ENCODE measurements around the gene EEPD1. TPM values are rescaled to one million over a fixed set of nuclear protein-coding genes. Genes with fewer than 3 reads are reported as not detected.
"Not testable (repeated sequence)": the region's sequence is repeated elsewhere in the genome, so short reads cannot be mapped to it uniquely, and the experiment has no call there.

The EEPD1 gene
- total RNA-seq, 1 donor from 2014 or later, result 6.5 TPM

- no peak overlapping the region for H3K27ac Mint-ChIP-seq
Measured at GRCh38 chr7:36119005-36119706, 33.9 kb upstream of the EEPD1 start.

GRCh38 chr7:36119983-36120646 is 32.9 kb upstream of the EEPD1 start:
- not testable (repeated sequence) for H3K9me3 Mint-ChIP-seq; H3K4me3 Mint-ChIP-seq; H3K79me2 ChIP-seq (ENCODE audit: low read depth); H3K4me3 ChIP-seq; H3K9ac ChIP-seq; H3K9me3 ChIP-seq (ENCODE audit: low read depth); H3K4me1 Mint-ChIP-seq; H4K20me1 ChIP-seq (ENCODE audit: low read depth); H3K27me3 Mint-ChIP-seq (ENCODE audit: insufficient read depth, low read depth); H3F3A ChIP-seq (ENCODE audit: low read depth); H3K27ac ChIP-seq; H3K27ac Mint-ChIP-seq; H3K27me3 ChIP-seq; H3K36me3 Mint-ChIP-seq; H3K36me3 ChIP-seq; H3K4me1 ChIP-seq
- peak; percentile 26 for TF ChIP-seq CTCF (IDR thresholded peaks at IDR 0.05)
- H2AFZ ChIP-seq (replicated peaks), result peak overlapping the region; percentile 31
- peak; percentile 60 for DNase-seq (ENCODE audit: low spot score)
- peak overlapping the region; percentile 11 for H3K4me2 ChIP-seq

More at GRCh38 chr7:36119005-36119706, 33.9 kb upstream of the EEPD1 start:
- no peaks in the 10 kb centered on the region for H3K36me3 ChIP-seq
- no peaks in the 10 kb centered on the region for H3K79me2 ChIP-seq (ENCODE audit: low read depth)
- H3K4me1 ChIP-seq, result peaks cover 7% of the 10 kb centered on the region
- Mint-ChIP-seq H3K36me3 (no peaks in the 10 kb centered on the region), H3K27me3 (ENCODE audit: insufficient read depth, low read depth) (peaks cover 2% of the 10 kb centered on the region), H3K4me3 (no peak overlapping the region), H3K9me3 (peaks cover 1% of the 10 kb centered on the region), H3K4me1 (no peaks in the 10 kb centered on the region)
- no peak overlapping the region for H3K9ac ChIP-seq
- no peaks in the 10 kb centered on the region for H4K20me1 ChIP-seq (ENCODE audit: low read depth)
- no peak overlapping the region for H3K27ac ChIP-seq
- no peak overlapping the region for H3K4me2 ChIP-seq
- no peaks in the 10 kb centered on the region for H3K27me3 ChIP-seq
- H3K9me3 ChIP-seq (ENCODE audit: low read depth), result no peaks in the 10 kb centered on the region
- no peak overlapping the region for H2AFZ ChIP-seq (replicated peaks)
- no peak for DNase-seq (ENCODE audit: low spot score)
- TF ChIP-seq CTCF (IDR thresholded peaks at IDR 0.05), result no peak
- no peak for TF ChIP-seq EZH2phosphoT487 (IDR thresholded peaks at IDR 0.05)
- TF ChIP-seq EZH2 (IDR thresholded peaks at IDR 0.05), result no peak
- H3K4me3 ChIP-seq, result no peak overlapping the region
- no peaks in the 10 kb centered on the region for H3F3A ChIP-seq (ENCODE audit: low read depth)

GRCh38 chr7:36125630-36126029 is 27.4 kb upstream of the EEPD1 start:
- not testable (repeated sequence) for H4K20me1 ChIP-seq (ENCODE audit: low read depth); H3K9me3 ChIP-seq (ENCODE audit: low read depth); H3K27ac ChIP-seq; H3K27ac Mint-ChIP-seq; H3K79me2 ChIP-seq (ENCODE audit: low read depth); H3K9ac ChIP-seq; H3K4me3 Mint-ChIP-seq; H3K27me3 Mint-ChIP-seq (ENCODE audit: insufficient read depth, low read depth); H3K36me3 Mint-ChIP-seq; H2AFZ ChIP-seq (replicated peaks); H3K4me2 ChIP-seq; H3K36me3 ChIP-seq; H3K4me3 ChIP-seq; H3F3A ChIP-seq (ENCODE audit: low read depth); H3K4me1 ChIP-seq; H3K4me1 Mint-ChIP-seq; H3K27me3 ChIP-seq; DNase-seq (ENCODE audit: low spot score); H3K9me3 Mint-ChIP-seq

GRCh38 chr7:36127075-36127740 is 25.8 kb upstream of the EEPD1 start:
- Histone ChIP-seq H3K27me3 (no peaks in the 10 kb centered on the region), H3K4me2 (no peak overlapping the region), H3K27ac (no peak overlapping the region), H3K9ac (no peak overlapping the region), H4K20me1 (ENCODE audit: low read depth) (no peaks in the 10 kb centered on the region), H3K36me3 (no peaks in the 10 kb centered on the region), H2AFZ (replicated peaks) (no peak overlapping the region), H3K79me2 (ENCODE audit: low read depth) (no peaks in the 10 kb centered on the region), H3K9me3 (ENCODE audit: low read depth) (no peaks in the 10 kb centered on the region), H3K4me1 (no peaks in the 10 kb centered on the region), H3K4me3 (no peak overlapping the region), H3F3A (ENCODE audit: low read depth) (no peaks in the 10 kb centered on the region)
- DNase-seq (ENCODE audit: low spot score), result no peak
- H3K27me3 Mint-ChIP-seq (ENCODE audit: insufficient read depth, low read depth), result peaks cover 3% of the 10 kb centered on the region
- peaks cover 7% of the 10 kb centered on the region for H3K9me3 Mint-ChIP-seq
- H3K4me1 Mint-ChIP-seq, result no peaks in the 10 kb centered on the region
- no peak overlapping the region for H3K27ac Mint-ChIP-seq
- no peak overlapping the region for H3K4me3 Mint-ChIP-seq
- TF ChIP-seq CTCF (IDR thresholded peaks at IDR 0.05) (no peak), EZH2 (IDR thresholded peaks at IDR 0.05) (no peak), EZH2phosphoT487 (IDR thresholded peaks at IDR 0.05) (no peak)
- no peaks in the 10 kb centered on the region for H3K36me3 Mint-ChIP-seq

Data from neural progenitor cell (in vitro differentiated cells).